ENCODE data around the gene MAB21L3.

Gene MAB21L3

GRCh38 chr1:116110567-116111523, at the start of gene MAB21L3:
Gene MAB21L3, plus strand, starts transcription at chr1:116111399. Its CDS starts 1,217 bp downstream, at chr1:116112616.
- no peak for DNase-seq (ENCODE audit: low spot score)

- DNase-seq (ENCODE audit: low spot score) = no peak
Observed at GRCh38 chr1:116062201-116062600, 49.0 kb upstream of the MAB21L3 start.

GRCh38 chr1:116064616-116065015, 46.6 kb upstream of the MAB21L3 start:
- no peak for DNase-seq (ENCODE audit: low spot score)

- peak; percentile 62 for DNase-seq (ENCODE audit: low spot score)
Observed at GRCh38 chr1:116066868-116067565, 44.2 kb upstream of the MAB21L3 start.

GRCh38 chr1:116067566-116067890, 43.7 kb upstream of the MAB21L3 start:
- peak; percentile 85 for DNase-seq (ENCODE audit: low spot score)

GRCh38 chr1:116075575-116075974, 35.6 kb upstream of the MAB21L3 start:
- no peak for DNase-seq (ENCODE audit: low spot score)

DNA sequence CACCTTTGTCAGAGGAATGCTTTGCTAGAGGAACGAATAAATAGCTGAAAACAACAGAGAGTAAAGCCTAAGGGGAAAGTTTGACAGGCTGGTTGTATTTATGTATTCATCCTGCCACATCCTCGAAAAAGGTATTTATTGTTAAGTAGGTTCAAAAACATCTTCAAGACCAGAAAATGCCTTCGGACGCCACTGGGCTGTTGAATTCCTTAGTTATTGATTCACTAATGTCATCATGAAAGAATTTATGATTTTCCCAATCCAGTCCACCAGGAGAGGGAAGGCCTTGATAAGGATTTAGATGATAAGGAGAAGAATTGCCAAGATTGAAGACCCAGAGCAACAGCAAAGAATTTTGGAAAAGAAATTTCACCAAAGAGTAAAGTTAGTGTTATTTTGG, 35.2 kb upstream of the MAB21L3 start:
- DNase-seq (ENCODE audit: low spot score) = no peak

- no peak for DNase-seq (ENCODE audit: low spot score)
Observed at GRCh38 chr1:116076831-116077230, 34.4 kb upstream of the MAB21L3 start.

- no peak for DNase-seq (ENCODE audit: low spot score)
Observed at GRCh38 chr1:116078699-116079223, 32.4 kb upstream of the MAB21L3 start.

DNA sequence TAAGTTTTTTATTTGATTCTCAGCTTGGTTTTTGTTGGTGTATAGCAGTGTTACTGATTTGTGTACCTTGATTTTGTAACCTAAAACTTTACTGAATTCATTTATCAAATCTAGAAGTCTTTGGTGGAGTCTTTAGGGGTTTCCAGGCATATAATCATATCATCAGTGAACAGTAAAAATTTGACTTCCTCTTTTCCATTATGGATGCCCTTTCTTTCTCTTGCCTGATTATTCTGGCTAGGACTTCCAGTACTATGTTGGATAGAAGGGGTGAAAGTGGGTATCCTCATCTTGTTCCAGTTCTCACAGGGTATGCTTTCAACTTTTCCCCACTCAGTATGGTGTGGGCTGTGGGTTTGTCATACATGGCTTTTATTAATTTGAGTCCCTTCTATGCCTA, 23.6 kb upstream of the MAB21L3 start:
- DNase-seq (ENCODE audit: low spot score) = no peak

DNA sequence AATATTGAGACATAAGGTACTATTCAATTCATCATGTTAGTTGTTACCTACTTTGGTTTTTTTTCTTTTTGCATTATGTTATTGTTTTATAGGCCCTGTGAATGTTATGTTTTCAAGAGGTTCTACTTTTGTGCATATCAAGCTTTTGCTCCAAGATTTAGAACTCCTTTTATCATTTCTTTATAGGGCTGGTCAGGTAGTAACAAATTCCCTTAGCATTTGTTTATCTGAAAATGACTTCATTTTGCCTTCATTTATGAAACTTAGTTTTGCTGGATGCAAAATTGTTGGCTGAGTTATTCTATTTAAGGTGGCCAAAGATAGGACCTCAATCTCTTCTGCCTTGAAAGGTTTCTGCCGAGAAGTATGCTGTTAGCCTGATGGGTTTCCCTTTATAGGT, 21.3 kb upstream of the MAB21L3 start:
- DNase-seq (ENCODE audit: low spot score) = no peak

DNA sequence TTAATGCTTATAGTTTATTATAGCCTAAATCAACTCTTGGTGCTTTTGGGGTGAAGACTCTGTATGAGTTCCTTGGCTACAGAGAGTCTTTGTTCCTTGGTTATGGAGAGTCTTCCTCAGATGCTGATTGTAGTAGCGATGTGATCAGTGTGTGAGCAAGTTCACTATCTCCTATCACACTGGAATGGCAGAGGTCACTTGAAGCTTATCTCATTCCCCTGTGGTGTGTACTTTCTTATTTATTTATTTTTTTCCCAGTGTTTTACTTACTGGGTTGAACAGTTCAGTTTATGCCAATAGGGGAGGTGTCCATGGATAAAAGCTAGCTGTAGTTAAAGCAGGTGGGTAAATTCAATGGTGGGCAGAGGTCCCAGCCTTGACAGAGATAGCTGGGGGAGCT, 20.1 kb upstream of the MAB21L3 start:
- DNase-seq (ENCODE audit: low spot score) = no peak

DNA sequence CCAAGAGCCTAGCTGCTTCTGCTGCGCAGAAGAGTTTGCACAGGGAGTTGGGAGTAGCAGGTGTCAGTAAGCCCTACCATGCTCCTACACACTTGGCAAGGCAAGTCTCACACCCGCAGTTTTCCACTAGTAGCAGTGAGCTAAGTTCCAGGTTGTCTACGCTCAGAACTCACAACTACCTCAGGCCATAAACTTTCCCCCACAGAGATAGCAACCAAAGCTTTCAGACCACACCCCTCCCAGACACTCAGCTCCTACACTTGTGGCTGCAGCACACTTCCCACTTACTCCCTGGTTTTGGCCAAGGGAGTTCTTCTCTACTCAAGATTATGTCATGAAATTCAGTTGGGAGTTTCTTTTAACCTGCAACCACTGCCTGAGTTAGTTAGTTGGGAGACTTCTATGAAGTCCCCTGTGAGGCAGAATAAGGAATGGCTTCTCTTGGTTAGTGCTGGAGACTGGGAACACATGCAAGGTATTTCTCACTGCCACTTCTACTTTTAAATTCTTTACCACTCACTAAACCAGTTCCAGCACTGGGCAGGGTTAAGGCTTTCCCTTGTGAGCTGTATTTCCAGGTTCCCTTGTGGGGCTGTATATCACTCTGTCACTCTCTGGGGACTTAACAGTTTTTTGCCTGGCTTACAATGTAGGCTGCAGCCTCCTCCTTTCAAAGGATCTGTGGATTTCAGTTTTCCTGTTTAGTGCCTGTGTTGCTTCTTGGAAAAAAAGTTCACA, 18.3 kb upstream of the MAB21L3 start:
- DNase-seq (ENCODE audit: low spot score) = no peak

DNA sequence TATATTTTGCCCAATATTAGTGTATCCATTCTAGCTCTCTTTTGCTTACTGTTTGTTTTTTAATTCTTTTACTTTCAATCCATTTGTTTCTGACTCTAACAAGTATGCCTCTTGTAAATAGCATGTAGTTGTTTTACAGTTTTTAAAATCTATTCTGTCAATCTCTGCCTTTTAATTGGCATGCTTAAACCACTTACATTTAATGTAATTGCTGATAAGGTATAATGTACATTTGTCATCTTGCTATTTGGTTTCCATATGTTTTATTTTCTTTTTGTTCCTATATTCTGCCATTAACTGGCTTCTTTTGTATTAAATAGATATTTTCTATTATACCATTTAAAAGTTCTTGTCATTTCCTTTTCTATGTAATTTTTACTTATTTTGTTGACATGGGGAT, 16.2 kb upstream of the MAB21L3 start:
- DNase-seq (ENCODE audit: low spot score) = no peak

DNA sequence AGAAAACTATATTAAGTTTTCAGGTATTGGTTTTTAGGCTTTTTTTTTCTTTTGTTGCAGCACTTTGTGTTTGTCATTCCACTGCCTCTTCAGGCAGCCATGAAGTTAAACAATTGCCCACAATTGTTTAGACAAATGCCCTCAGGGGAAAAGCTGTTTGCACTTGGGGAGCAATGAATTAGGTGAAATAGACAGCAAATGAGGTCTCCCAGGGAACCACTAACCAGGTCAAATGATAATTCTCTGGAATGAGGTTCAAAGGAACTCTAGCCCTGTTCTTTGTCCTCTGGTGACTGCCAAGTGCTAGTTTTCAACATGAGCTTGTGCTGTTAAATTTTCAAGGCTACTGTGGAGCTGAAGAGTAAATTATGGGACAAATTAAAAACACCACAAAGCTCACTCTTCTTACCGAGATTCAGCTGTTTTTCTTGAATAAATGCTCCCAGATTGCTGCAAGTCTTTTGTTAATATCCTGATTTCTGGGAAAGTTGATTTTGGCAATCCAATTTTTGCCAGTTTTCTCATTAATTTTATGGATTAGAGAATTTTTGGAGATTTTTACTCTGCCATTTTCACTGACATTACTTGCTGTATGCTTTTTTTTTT, 15.1 kb upstream of the MAB21L3 start:
- DNase-seq (ENCODE audit: low spot score) = no peak

DNA sequence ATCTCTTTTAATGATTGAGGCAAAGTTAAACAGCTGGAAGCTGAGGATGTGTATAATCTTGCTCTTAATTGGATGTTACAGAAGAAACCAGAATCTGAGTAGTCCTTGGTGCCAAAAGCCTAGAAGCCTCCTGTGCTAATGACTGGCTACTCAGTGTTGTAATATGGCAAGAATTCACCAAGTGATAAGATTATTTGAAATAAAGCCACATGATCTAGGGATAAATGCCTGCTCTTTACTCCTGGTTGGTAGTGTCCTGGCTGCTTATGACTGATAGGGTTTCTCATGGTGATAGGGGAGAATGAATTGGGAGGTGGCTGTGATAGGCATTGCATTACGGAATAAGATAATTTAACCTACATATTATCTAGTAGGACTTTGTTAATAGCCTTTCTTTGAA, 13.6 kb upstream of the MAB21L3 start:
- no peak for DNase-seq (ENCODE audit: low spot score)

- no peak for DNase-seq (ENCODE audit: low spot score)
Observed at GRCh38 chr1:116099379-116099778, 11.8 kb upstream of the MAB21L3 start.

DNA sequence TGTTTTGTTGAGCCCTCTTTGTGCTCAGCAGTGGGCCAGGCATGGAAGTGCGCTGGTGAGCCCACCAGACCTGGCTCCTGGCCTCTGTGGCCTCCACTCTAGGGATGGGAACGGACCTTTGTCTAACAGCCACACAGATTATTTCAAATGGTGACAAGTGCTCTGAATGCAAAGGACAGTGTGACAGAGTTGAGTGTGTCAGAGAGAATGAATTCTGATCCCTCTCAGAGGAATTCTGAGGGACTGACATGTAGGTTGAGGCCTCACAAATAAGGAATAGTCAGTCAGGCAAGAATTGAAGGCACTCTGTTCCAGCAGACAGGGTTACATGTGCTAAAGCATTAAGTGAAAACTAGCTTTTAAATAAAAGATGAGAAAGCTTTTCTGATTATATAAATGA, 11.3 kb upstream of the MAB21L3 start:
- no peak for DNase-seq (ENCODE audit: low spot score)

DNA sequence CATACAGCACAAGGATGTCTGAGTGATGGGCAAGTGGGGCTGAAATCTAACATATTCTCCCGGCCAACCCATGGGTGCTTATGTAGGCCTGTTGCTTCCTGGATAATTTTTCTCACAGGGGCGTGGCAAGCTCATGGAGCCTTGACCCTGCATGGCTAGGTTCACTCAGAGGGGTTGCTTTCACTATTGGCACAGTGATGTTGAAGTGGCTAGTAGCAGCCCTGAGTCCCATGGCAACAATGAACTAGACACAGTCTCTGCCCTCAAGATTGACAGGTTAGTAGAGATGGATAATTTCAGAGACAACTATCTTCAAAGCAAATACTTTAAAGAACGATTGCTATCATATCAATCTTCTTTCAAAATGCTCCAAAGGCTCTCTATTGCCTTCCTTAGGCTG, 6.5 kb upstream of the MAB21L3 start:
- no peak for DNase-seq (ENCODE audit: low spot score)

DNA sequence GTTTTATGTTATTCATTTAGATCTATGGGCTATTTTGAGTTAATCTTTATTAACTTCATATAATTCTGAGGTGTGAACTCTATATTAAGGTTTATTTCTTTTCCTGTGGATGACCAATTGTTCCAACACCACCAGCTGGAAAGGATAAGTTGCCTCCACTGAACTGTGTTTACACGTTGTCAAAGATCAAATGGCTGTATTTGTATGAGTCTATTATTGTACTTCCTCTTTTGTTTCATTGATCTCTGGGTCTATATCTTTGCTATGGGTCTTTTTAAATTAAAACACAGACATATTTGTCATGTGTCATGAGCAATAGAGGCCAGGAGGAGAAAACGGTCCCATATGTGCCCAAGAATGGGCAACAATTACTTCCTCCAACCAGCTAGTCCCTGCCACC, 5.2 kb upstream of the MAB21L3 start:
- no peak for DNase-seq (ENCODE audit: low spot score)

- no peak for DNase-seq (ENCODE audit: low spot score)
Observed at GRCh38 chr1:116106646-116107045, 4.6 kb upstream of the MAB21L3 start.

- DNase-seq (ENCODE audit: low spot score) = no peak
Observed at GRCh38 chr1:116107371-116107770, 3.8 kb upstream of the MAB21L3 start.
